Breast epithelium (tissue), 3 donors: ENCODE data around the gene STARD13.

Experiments
- POLR2A ChIP-seq: fragments of 450-650 bp; IDR thresholded peaks from one replicate; pipeline ENCODE4 v1.6.1; 2016; ENCODE audit warnings: antibody characterized with exemption, mild to moderate bottlenecking, moderate library complexity
- TF ChIP-seq, protein P1 (sequence below), 3 donors: fragments of 450-650 bp; IDR thresholded peaks; one replicate each; pipeline ENCODE4 v1.5.1; 2016 to 2017; ENCODE audit warnings: antibody characterized with exemption in 3 of 3, mild to moderate bottlenecking in 3 of 3, moderate library complexity in 3 of 3

DNA sequence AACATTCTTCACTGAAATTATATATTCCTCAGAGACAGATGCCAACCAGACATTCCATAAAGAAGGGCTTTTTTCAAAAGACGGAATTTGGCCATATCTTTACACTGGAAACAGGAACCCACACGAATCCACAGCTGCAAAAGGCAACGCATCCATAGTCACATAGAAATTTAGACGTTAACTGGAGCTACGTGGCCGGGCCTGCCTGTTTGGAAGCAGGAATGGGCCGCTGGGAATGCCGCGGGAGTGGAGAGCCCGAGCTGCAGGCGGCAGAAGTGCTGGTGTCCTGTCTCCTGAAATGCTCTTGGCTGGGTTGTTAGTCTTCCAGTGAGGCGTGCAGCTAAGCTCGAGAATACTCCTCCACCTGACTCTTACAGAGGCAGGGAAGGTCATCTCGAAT lies 147.1 kb downstream of the STARD13 start:
- no peak for TF ChIP-seq POLR2A
- TF ChIP-seq, protein P1, sequence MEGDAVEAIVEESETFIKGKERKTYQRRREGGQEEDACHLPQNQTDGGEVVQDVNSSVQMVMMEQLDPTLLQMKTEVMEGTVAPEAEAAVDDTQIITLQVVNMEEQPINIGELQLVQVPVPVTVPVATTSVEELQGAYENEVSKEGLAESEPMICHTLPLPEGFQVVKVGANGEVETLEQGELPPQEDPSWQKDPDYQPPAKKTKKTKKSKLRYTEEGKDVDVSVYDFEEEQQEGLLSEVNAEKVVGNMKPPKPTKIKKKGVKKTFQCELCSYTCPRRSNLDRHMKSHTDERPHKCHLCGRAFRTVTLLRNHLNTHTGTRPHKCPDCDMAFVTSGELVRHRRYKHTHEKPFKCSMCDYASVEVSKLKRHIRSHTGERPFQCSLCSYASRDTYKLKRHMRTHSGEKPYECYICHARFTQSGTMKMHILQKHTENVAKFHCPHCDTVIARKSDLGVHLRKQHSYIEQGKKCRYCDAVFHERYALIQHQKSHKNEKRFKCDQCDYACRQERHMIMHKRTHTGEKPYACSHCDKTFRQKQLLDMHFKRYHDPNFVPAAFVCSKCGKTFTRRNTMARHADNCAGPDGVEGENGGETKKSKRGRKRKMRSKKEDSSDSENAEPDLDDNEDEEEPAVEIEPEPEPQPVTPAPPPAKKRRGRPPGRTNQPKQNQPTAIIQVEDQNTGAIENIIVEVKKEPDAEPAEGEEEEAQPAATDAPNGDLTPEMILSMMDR (IDR thresholded peaks at IDR 0.05), result no peak
